Right kidney (tissue), 1 donor: ENCODE data around the gene SCFD1.
"Not testable (repeated sequence)": the region's sequence is repeated elsewhere in the genome, so short reads cannot be mapped to it uniquely, and the experiment has no call there.

Experiments
- DNase-seq: peaks from one replicate; pipeline ENCODE4 v3.0.0-alpha.2; 2016

The SCFD1 gene

DNA sequence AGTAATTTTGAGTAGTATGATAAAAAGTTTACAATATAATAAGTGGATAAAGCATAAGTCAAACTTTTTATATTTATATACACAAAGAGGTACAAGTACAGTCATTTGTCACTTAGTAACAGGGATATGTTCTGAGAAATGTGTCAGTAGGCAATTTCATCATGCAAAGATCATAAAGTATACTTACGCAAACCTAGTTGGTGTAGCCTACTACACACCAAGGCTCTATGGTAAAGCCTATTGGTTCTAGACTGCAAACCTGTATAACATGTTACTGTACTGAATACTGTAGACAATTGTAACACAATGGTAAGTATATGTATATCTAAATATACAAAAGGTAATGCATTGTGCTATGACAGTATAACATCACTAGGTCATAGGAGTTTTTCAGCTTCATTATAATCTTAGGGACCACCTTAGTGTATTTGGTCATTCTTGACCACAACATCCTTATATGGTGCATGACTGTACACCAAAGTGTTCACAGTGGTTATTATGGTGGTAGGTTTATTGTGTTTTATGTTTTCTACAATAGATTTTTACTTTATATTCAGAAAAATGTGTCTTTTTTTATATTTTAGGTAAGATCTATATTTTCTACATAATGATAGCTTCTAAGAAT lies 14.9 kb upstream of the SCFD1 start:
- DNase-seq = no peak

DNA sequence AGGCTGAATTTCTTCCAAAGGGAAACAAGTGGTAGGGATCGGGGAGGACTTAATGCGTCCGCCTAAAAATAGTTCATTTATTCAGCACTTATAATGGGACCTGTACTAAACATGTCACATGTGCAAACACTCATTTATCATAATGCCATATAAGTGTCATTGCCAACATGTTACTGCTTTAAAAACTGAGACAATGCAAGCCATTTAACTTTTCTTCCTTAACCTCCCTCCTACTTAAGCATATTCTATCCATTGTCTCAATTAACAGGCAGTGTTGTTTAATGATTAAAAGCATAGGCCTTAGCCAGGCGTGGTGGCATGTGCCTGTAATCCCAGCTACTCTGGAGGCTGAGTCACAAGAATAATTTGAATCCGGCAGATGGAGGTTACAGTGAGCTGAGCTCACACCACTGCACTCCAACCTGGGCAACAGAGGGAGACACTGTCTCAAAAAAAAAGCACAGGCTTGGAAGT lies 13.5 kb upstream of the SCFD1 start:
- DNase-seq = no peak

DNA sequence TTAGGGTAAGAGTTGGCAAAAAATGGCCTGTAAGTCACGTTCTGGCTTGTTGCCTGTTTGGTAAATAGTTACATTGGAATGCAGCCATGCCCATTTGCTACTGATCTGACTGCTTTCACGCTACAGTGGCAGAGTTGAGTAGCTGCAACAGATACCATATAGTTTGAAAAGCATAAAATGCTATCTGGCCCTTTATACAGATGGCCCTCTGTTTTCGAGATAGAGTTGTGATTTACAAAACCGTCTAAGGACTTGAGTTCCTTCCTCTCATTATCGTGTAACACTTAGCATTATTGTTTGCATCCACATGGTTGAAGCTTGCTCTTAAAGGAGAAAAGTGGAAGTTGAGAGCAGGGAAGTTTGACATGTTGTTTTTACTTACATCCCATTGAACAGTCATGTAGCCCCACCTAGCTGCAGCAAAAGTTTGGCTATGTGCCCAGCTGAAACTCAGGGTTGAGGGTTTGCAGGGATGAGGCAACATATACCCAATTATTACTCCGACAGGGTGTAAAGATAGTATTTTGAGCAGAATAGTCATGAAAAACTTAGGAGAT lies 11.3 kb upstream of the SCFD1 start:
- no peak for DNase-seq

DNA sequence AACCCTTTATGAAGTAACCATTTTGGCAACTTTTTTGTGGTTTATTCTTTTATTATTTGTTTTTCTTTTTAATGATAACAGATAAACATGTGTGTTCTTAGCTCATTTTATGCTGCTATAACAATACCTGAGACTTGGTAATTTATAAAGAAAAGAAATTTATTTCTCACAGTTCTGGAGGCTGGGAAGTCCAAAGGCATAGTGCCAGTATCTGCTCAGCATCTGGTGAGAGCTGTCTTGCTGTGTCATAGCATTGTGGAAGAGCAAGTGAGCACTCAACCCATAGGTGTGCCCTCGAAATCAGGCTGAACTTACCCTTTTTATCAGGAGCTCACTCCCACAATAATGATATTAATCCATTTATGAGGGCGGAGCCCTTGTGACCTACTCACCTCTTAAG lies 8.0 kb upstream of the SCFD1 start:
- no peak for DNase-seq

DNA sequence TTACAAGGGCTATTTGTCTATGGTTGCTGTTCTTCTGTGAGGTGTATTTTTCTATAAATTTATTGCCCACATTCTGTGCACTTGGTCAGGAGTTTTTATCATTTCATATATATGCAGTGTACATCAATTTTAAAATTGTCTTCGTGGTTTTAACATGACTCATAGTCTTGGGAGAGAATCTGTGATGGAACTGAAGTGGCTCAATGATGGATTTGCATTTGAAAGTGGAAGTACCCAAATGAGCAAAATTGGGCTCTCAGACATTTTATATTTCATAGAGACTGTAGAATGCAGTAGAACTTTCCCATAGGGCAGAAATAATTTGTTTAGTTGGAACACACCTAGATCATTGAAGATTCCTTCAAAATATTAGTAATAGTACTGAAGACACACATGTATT lies 1.9 kb upstream of the SCFD1 start:
- no peak for DNase-seq

DNA sequence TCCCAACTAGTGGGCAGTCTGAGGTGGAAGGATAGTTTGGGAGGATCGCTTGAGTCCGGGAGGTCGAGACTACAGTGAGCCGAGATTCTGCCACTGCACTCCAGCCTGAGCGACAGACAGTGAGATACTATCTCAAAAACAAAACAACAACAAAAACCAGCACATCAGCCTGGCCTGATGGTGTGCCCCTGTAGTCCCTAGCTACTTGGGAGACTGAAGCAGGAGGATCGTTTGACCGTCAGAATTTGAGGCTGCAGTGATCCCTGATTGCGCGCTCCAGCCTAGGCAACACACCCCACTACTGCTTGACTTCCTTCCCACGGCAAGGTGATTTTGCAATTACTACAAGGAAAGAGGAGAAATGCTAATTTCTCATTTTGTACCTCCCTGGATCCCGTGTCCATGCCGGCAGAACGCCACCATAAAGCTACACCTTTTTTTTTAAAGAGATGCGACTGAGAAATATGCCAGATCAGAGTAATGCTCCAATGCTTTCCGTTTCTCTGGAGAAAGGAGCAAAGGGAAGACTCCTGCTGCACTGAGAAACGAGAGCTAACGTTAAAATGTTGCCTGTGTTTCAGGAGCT lies 672 bp upstream of the SCFD1 start:
- DNase-seq = peak; percentile 68

- no peak for DNase-seq
Measured at GRCh38 chr14:30623412-30624131, 1.5 kb downstream of the SCFD1 start.

GRCh38 chr14:30624132-30624423 lies 2.0 kb downstream of the SCFD1 start:
- DNase-seq = no peak

GRCh38 chr14:30625533-30625932 lies 3.4 kb downstream of the SCFD1 start:
- no peak for DNase-seq

GRCh38 chr14:30629432-30629831 lies 7.3 kb downstream of the SCFD1 start:
- not testable (repeated sequence) for DNase-seq

DNA sequence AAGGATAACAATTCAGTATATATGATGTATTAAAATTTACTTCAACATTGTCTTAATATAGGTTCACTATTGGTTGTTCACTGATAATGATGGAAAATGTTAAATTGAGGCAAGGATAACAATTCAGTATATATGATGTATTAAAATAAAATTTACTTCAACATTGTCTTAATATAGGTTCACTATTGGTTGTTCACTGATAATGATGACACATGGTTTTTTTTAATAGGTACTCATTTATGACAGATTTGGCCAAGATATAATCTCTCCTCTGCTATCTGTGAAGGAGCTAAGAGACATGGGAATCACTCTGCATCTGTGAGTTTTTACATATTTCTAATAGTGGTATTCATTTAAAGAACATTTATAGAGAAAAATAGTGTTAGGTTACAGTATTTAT lies 8.1 kb downstream of the SCFD1 start:
- no peak for DNase-seq

GRCh38 chr14:30632730-30633129 lies 10.6 kb downstream of the SCFD1 start:
- no peak for DNase-seq

DNA sequence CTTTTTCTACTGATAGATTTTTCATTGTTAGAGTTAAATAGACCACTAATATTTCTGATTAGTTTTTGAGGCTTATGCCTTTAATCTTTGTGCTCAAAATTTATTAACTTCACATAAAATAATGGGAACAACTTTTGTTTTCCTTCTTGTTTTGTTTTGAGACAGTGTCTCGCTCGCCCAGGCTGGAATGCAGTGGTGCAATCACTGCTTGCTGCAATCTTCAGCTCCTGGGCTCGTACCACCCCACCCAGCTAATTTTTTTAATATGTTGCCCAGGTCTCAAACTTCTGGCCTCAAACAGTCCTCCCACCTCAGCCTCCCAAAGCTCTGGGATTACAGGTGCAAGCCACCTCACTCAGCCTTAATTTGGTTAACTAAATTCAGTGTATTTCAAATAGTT lies 16.8 kb downstream of the SCFD1 start:
- no peak for DNase-seq

GRCh38 chr14:30641207-30641606 lies 19.1 kb downstream of the SCFD1 start:
- no peak for DNase-seq

DNA sequence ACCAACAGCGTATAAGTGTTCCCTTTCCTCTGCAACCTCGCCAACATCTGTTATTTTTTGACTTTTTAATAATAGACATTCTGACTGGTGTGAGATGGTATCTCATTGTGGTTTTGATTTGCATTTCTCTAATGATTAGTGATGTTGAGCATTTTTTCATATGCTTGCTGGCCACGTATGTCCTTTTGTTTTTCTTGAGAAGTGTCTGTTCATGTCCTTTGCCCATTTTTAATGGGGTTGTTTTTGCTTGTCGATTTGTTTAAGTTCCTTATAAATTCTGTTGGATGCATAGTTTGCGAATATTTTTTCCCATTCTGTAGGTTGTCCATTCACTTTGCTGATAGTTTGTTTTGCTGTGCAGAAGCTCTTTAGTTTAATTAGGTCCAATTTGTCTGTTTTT lies 22.3 kb downstream of the SCFD1 start:
- not testable (repeated sequence) for DNase-seq

DNA sequence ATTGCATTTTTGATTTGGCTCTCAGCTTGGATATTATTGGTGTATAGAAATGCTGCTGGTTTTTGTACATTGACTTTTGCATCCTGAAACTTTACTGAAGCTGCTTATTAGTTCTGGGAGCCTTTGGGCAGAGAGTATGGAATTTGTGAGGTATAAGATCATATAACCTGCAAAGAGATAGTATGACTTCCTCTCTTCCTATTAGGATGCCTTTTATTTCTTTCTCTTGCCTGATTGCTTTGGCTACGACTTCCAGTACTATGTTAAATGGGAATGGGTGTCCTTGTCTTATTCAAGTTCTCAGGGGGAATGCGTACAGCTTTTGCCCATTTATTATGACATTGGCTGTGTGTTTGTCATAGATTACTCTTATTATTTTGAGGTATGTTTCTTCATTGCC lies 23.5 kb downstream of the SCFD1 start:
- DNase-seq = no peak

- no peak for DNase-seq
Measured at GRCh38 chr14:30648471-30648870, 26.4 kb downstream of the SCFD1 start.

DNA sequence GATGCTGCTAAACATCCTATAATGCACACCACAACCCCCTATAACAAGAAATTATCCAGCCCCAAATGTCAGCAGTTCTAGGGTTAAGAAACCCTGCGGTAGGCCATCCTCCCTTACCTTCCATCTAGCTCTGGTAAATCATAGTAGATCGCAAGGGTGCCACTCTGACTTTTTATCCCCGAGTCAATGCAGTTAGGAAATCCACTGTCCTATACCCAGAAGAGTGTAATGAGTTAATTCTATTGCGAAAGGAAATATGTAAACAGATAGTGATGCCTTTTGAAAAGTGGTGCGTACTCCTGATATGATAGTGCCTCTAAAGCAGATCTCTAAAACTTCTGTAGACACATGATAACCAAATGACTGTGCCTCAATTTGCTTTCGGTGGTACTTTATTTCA lies 29.8 kb downstream of the SCFD1 start:
- no peak for DNase-seq

GRCh38 chr14:30655124-30655523 lies 33.0 kb downstream of the SCFD1 start:
- DNase-seq = no peak

- DNase-seq = no peak
Measured at GRCh38 chr14:30655658-30656057, 33.5 kb downstream of the SCFD1 start.

DNA sequence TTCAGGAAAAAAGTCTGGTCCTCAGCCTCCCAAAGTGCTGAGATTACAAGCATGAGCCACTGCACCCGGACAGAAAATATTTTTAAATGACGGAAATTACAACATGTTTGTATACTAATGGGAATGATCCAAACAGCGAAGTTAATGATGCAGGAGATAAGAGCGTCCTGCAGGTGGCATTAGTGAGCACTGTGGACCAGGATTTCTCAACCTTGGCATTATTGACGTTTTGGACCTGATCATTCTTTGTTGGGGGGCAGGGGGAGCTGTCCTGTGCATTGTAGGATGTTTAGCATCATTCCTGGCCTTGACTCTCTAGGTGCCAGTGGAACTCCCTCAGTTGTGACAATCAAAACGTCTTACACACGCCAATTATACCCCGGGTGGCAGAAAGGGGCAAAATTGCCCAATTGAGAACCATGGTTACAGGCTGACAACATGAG lies 34.1 kb downstream of the SCFD1 start:
- DNase-seq = no peak

DNA sequence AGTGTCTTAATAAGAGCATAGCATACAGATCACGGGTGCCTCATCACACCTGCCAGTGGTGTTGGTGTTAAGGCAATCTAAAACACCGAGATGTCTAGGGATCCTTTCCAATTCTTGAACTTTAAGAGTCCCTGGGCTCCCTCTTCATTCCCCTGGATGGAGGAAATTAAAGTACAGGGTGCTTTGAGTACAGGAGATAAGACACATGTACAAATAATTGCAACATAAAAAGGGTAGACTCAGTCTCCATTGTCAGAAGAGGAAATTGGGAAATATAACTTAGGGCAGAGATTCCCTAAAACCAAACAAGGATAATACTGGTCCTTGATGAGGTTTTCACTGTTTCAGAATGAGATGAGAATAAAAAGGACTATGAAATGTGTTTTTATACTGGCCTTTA lies 34.9 kb downstream of the SCFD1 start:
- DNase-seq = no peak

- DNase-seq = no peak
Measured at GRCh38 chr14:30657606-30658163, 35.6 kb downstream of the SCFD1 start.
